Measurements from ENCODE around the gene PNLIPRP2. TPM values are rescaled to one million over a fixed set of nuclear protein-coding genes. Genes with fewer than 3 reads are reported as not detected.

PNLIPRP2 gene
- total RNA-seq, 1 donor from 2014 or later: not detected

DNA sequence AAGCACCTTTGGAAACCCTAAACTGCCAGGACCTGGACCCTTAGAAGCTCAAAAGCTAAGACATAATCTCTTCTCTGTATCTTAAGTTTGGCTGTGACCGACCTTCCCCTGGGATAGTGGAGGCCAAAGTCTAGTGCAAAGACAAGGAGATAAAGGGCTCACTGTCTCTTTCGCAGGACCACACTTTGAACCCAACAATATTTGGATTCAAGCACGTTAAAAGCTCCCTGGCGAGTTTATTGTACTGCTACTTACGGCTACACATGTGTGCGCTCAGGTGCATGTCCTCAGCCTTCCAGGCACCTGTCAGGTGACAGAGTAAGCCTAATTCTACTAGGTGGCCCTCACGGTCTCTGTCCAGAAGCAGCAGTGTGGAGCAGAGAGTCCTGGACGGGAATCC is 55.9 kb downstream of the PNLIPRP2 start:
- no peak for DNase-seq (ENCODE audit: extremely low read depth, low read depth, low spot score)

DNA sequence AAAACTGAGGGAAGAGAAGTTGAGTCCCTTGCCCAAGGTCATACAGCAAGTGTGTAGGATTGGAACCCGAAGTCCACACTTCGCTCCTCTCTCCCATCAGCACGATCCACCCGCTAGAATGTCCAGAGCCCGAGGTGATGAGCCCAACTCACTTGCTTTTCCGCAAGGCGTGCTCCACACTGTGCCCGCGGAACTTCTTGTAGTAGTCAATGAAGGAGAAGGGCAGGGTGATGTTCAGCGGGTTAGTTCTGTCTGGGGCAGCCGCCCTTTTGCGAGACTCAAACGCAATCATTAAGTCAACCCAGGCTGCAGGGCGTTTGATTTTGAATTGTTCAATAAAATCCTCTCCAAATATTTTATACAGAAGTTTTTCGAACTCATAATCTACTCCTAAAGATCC is 58.6 kb downstream of the PNLIPRP2 start:
- DNase-seq (ENCODE audit: extremely low read depth, low read depth, low spot score): no peak

DNA sequence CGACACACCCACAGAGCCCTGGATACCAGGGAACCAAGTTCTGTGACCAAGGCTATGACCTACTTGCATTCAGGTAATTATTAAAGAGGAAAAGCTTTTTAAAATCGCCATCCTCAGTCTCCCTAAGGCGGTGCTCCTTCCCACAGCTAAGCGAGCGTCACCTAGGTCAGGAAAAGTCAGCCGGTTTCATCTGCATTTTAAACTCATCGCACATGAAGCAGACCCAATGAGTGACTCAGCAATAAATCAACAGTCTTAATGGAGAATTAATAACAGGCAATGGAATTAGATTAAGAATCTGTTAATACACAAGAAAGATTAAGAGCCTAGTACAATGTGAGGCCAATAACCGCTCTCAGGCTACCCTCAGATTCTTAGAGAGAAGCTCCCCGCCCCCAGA is 62.4 kb downstream of the PNLIPRP2 start:
- DNase-seq (ENCODE audit: extremely low read depth, low read depth, low spot score): no peak

DNA sequence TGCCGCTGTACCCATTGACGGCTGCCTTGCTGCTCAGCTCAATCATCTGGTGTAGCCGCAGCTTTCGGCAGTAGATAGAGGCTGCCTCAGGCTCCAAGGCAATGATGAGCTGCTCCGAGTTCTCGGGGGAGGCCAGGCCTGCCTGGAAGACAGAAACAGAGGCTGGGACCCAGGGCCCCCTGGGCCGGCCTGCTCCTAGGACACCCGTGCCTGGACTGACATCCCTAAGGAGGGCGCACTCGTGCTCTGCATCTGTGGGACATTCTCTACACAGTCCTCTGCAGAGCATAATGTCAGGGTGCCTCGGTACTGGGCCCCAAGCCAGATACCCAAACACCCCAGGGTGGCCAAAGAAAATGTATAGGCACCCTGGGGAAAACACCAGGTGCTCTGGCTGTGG is 63.1 kb downstream of the PNLIPRP2 start:
- no peak for DNase-seq (ENCODE audit: extremely low read depth, low read depth, low spot score)

DNA sequence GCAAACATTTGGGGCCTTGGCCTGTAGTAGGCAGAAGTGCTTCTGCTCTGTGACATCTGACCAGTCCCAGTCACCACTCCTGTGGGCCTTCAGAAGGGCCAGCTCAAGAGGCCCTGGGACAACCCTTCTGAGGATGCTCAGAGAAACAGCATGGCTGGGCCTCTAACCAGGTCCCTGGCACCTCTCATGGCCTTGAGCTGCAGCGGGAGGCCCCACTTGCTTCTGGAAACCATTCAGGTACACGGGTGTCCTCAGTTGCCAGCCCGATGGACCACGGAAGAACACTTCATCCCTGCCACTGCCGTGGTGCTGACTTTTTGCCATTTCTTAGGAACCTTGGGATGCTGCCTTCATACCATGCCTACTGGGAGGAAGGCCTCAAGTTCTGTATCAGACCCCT is 64.0 kb downstream of the PNLIPRP2 start:
- DNase-seq (ENCODE audit: extremely low read depth, low read depth, low spot score): no peak

DNA sequence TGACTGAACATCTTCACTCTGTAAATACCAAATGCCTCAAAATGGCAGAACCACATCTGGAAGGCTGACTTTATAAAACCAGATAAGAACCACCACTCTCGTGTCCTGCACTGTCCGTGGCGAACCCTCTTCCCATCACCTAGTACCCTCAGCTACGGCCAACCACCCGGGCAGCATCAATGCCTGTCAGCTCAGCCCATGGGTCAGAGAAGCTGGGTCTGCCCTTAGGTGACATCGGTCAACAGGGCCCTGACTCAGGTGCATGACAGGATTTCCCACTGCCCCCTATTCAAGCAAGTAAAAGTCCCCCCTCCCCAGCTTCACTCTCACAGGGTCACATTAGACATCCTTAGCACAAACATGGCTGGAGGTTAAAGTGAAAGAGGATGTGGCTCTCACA is 65.1 kb downstream of the PNLIPRP2 start:
- DNase-seq (ENCODE audit: extremely low read depth, low read depth, low spot score): no peak

DNA sequence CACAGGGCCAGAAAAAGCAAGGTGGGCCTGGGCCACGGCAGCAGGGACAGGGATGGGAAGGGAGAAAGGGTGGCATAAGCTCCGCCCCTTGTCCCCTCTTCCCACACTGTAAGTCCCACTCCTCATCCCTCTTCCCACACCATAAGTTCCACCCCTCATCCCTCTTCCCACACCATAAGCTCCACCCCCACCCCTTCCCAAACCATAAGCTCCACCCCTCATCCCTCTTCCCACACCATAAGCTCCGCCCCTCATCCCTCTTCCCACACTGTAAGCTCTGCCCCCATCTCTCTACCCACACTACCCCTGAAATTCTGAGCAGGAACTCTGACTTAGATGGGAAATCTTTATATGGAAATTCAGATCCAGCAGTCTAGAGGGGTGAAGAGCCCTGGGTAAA is 65.9 kb downstream of the PNLIPRP2 start:
- DNase-seq (ENCODE audit: extremely low read depth, low read depth, low spot score): no peak

DNA sequence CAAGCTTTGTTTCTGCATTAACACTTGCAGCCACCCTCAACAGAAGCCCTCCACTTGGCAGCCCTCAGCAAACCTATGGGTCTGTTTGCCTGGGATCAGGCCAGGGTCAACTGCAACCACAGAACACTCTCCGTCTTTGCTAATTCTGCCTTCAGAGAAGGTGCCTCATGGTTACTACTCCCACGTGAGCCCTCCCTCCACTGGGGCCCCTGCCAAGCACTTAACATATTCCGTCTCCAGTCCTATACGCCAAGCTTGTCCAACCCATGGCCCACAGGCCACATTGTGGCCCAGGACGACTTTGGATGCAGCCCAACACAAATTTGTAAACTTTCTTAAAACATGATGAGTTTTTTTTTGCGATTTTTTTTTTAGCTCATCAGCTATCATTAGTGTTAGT is 66.9 kb downstream of the PNLIPRP2 start:
- DNase-seq (ENCODE audit: extremely low read depth, low read depth, low spot score): no peak

DNA sequence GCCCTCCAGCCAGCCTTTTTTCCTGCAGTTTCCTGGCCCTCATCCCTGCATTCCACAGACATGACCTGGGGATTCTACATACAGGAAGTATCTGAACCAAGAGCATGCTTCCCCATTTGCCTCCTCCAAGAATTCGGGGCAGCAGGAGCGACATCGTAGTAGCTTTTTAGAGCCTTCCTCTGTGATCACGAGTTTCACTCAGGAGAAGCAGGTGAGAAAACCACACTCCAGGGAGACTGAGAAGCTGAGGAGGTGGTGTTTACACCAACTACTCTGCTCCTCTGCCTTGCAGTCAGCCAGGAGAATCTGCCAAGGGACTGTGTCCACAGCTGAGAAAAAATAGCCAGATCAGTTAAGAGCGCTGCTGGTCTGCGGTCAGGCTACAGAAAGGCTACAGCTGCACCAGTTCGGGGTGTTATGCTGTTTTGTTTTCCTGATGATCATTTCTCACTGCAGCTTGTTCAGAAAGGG is 67.5 kb downstream of the PNLIPRP2 start:
- DNase-seq (ENCODE audit: extremely low read depth, low read depth, low spot score): no peak

DNA sequence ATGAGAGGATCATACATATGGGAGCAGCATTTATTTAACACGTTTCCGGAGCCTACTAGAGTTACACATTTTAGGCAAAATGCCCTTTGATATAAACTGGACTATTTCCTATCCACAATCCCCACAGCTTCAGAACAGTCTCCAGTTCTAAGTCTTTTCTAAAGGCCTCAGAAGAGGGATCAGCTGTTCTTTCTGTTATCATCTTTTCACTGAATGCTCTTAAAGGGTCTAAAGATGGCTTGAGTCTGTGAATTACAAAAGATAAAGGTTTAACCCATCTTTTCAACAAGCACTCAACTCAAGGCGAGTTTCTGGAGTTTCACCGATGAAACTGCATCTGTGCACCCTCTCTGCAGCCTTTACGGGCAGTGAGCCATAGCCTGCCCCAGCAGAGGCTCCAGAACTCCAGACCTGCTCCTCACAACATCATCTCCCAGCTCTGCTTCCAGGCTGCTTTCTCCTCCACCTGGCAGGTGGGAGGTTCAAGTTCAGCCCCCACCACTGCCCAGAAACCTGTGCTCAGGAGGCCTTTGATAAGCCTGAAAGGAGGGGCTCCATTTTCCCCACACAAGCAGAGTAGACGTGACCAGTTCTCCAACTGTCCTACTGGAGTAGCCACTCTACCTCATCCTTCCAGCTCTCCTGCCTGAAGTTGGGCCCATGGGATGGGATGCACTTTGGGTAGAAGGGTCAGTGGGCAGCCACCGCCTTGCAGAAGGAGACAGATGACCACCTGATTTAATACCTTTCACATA is 68.2 kb downstream of the PNLIPRP2 start:
- no peak for DNase-seq (ENCODE audit: extremely low read depth, low read depth, low spot score)

DNA sequence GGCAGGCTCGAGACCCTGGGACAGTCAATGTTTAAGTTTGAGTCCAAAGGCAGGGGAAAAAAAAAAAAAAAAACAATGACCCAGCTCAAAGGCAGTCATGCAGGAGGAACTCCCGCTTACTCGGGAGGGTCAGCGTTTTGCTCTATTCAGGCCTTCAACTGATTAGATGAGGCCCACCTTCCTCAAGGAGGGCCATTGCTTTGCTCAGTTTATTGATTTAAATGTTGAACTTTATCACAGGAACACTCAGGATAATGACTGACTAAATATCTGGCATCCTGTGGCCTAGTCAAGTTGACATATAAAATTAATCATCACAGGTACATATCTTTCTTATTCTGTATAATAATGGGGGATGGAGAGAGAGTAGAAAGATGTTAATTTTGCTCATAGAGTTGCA is 69.0 kb downstream of the PNLIPRP2 start:
- no peak for DNase-seq (ENCODE audit: extremely low read depth, low read depth, low spot score)

DNA sequence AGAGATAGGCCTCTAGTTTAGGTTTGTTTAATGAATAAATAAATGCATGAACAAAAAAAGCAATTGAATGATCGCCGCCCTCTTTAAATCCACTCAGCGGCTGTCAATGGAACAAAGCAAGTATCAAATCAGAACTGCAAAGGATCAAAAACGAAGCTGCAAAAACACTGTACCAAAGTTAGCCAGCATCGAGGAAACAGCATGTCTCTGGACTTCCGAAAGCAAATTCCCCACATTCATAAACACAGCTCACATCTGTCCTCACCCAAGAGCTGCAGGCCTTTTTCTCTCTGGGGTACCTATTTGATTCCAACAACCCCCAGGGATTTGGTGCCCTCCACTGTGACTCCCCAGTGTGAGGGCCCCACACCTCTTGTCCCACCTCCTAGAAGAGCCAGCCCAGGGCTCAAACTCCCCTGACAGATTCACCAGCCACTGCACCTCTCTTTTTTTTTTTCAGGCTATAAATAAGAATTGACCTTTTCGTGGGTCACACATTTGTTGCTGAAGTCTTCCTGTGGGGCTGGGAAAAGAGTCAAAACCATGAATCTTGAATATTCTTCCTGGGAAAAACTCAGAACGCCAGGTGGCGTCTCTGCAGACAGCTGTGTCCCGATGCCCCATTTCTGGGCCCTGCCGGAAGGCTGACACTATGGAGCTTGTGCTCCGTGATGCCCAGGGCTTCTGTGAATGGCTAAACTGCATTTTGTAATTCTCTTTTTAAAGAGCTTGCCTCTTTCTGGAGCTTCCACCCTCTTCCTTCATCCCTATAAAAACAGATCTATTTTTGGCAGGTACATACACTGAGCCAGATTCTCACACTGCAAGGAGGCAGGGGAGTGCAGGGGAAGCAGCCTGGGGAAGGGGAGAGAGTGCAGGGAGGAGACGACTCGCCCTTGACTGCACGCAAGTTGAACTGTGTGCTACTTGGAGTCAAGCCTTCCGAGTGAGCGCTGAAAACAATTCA is 69.9 kb downstream of the PNLIPRP2 start:
- no peak for DNase-seq (ENCODE audit: extremely low read depth, low read depth, low spot score)

DNA sequence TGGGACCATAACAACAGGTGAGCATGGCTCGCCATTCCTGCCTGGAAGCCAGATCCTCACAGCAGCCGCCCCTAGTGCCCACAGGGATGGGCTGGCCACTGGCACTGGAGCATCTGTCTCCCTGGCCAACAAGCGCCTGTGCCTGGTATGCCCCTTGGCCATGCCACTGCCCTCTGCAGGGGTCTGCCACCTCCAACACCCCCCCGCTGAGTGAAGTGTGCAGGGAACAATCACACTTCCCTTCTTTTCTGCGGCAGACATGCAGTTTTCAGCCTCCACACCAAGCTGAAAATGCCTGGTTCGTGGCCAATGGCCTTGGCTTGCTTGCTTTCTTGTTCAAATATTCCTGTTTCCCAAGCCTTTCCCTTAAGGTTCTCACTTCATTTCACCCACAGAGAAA is 70.9 kb downstream of the PNLIPRP2 start:
- DNase-seq (ENCODE audit: extremely low read depth, low read depth, low spot score): no peak

DNA sequence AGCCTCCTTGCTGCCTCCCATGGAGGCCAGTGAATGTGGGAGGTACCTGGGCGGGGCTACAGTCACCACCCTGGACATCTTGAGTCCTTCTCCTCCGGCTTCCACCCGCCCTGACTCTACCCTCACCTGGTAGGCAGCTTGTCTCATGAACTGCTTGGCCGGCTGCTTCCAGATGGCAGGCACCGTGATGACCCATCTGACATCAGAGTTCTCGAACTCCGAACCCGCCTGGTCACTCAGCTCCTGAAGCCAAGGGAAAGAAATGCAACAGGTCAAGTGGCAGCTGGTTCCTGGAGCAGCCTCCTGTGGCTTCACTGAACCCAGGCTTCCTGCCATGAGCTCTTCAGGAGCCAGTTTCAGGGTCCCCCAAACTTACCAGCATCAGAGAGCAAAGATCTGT is 71.5 kb downstream of the PNLIPRP2 start:
- DNase-seq (ENCODE audit: extremely low read depth, low read depth, low spot score): no peak

DNA sequence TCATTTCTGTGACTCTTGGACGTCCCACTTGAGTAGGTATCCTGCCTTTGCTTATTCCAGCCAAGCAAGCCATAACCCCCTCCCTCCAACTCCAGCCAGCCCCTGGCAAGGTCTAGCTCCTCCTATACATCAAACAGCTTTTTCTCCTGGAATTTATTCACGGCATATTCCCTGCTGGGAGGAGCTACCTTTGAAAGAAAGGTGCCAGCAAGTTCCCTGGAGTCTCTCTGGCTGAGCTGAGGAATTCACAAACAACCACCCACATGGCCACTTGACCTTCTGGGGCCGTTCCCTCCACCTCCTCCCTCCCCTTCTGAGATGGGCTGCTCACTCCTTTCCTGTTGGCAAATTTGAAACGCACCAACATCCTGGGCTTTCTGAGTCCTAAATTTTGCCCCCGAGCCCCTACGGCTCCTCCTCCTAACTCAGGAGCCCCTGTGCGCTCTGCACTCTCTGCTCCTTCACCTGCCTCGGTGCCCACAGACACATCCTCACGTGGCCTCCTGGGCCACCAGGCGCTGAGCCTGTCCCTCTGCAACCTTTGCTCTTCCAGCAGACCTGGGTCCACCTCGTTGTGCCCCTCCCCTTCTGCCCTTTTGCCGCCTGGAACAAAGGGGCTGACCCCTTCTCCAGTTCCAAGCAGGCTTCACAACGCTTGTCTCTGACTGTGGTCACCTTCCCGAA is 73.6 kb downstream of the PNLIPRP2 start:
- DNase-seq (ENCODE audit: extremely low read depth, low read depth, low spot score): no peak

Other genes with a start within 250 kb of the PNLIPRP2 start
- not detected in 2 replicates for gene PNLIPRP3, start 193.1 kb upstream of the PNLIPRP2 start, total RNA-seq
- gene PNLIP, start 75.0 kb upstream of the PNLIPRP2 start, total RNA-seq: not detected in 2 replicates
- not detected in 2 replicates for gene PNLIPRP1, start 30.0 kb upstream of the PNLIPRP2 start, total RNA-seq
- 0.76 and 3.0 TPM in 2 replicates for gene HSPA12A, start 121.6 kb downstream of the PNLIPRP2 start, total RNA-seq
- gene ENO4, start 228.5 kb downstream of the PNLIPRP2 start, total RNA-seq: not detected in 2 replicates

Measured in glomerular endothelial cell (primary cell).